GM12865 (cell line): ENCODE data around the gene CDC42EP5.
A peak's percentile ranks its signal among the peaks of the same experiment; 100 is the strongest.

Experiments used
- DNase-seq: peaks from one replicate; pipeline ENCODE4 v3.0.0; 2010; ENCODE audit warnings: low read depth
- H3K4me3 ChIP-seq: 2 replicates; pipeline ENCODE4 v1.5.1; 2011; ENCODE audit warnings: mild to moderate bottlenecking, low read depth, low read length, control low read depth
- TF ChIP-seq, protein P1 (sequence below): IDR thresholded peaks from 2 replicates; pipeline ENCODE4 v1.5.1; 2011; ENCODE audit warnings: low read length, control low read depth, low read depth, inconsistent platforms; ENCODE audit not compliant: insufficient read depth; ENCODE audit errors: missing control alignments

CDC42EP5 gene

DNA sequence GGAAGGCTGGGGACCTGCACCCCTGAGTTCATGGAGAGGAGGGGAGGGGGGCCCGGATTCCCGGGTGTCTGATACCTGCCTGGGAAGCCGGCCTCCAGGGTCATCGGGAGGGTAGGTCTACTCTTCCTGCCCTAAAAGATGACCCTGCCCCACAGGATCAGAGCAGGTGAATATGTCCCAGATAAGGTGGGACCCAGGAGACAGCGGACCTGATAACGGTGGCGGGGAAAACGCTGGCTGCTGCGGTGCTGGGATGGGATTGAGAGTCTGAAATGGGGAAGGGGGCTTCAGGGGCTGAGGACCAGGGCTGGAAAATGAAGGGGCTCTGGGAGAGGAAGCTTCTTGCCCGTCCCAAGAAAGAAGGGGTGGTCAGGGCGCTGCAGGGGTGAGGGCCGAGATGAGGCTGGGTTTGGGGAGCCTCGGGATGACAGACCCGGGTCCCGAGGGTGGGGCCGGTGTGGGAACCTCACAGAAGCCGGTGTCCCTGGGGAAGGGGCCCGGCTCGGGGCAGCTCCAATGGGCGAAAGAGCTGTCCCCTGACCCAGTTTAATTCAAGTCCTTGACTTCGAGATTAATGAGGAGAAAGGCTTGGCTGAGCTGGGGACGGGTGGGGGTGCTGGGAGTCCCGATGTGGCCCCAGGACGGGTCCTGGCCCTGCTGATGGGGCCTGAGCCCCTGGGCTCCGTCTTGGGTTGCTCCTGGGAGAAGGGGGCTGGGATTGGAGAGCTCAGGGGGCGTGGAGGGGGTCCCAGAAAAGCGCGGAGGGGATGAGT is 57.0 kb downstream of the CDC42EP5 start:
- H3K4me3 ChIP-seq: no peak overlapping the region
- TF ChIP-seq, protein P1, sequence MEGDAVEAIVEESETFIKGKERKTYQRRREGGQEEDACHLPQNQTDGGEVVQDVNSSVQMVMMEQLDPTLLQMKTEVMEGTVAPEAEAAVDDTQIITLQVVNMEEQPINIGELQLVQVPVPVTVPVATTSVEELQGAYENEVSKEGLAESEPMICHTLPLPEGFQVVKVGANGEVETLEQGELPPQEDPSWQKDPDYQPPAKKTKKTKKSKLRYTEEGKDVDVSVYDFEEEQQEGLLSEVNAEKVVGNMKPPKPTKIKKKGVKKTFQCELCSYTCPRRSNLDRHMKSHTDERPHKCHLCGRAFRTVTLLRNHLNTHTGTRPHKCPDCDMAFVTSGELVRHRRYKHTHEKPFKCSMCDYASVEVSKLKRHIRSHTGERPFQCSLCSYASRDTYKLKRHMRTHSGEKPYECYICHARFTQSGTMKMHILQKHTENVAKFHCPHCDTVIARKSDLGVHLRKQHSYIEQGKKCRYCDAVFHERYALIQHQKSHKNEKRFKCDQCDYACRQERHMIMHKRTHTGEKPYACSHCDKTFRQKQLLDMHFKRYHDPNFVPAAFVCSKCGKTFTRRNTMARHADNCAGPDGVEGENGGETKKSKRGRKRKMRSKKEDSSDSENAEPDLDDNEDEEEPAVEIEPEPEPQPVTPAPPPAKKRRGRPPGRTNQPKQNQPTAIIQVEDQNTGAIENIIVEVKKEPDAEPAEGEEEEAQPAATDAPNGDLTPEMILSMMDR: no peak
- no peak for DNase-seq

DNA sequence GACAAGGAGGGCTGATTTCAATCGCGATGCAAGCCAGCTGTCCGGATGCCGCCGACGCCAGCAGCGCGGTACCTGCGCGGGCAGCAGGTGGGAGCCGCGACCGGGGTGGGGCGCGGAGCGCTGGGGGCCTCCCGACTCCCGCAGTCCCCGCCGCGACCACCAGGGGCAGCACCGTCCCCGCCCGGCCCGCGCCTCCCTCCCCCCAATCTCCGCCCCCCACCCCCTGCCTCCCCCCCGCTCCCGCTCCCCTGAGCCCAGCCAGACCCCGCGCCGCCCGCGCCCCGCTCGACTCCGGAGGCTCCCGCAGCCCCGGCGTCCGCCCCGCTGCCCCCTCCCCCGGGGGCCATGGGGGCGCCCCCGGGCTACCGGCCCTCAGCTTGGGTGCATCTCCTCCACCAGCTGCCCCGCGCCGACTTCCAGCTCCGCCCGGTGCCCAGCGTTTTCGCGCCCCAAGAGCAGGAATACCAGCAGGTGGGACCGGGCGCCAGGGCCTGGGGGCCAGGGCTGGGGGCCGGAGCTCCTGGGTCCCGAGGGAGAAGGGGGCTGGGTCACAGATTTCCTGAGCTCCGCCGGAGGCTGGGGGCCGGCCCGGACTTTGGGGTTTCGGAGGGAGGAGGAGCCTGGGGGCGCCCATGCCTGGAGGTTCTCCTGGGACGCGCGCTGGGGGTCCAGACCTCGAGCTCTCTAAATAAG is 57.7 kb downstream of the CDC42EP5 start, which contains the start of gene TTYH1:
TSS of gene TTYH1 (plus strand) at position 257 of the 693 bp plus-strand sequence. CDS start at position 346, 89 bp downstream.
- no peak within 1 kb of the TSS for H3K4me3 ChIP-seq
- DNase-seq: no peak
- TF ChIP-seq, protein P1: peak; percentile 13
